ENCODE data around the gene CHST6. TPM values are rescaled to one million over a fixed set of nuclear protein-coding genes. Genes with fewer than 3 reads are reported as not detected.
A peak's percentile ranks its signal among the peaks of the same experiment; 100 is the strongest.
"Not testable (repeated sequence)": the region's sequence is repeated elsewhere in the genome, so short reads cannot be mapped to it uniquely, and the experiment has no call there.

CHST6 gene
- total RNA-seq, 1 donor from 2014 or later = 0.58 TPM

DNA sequence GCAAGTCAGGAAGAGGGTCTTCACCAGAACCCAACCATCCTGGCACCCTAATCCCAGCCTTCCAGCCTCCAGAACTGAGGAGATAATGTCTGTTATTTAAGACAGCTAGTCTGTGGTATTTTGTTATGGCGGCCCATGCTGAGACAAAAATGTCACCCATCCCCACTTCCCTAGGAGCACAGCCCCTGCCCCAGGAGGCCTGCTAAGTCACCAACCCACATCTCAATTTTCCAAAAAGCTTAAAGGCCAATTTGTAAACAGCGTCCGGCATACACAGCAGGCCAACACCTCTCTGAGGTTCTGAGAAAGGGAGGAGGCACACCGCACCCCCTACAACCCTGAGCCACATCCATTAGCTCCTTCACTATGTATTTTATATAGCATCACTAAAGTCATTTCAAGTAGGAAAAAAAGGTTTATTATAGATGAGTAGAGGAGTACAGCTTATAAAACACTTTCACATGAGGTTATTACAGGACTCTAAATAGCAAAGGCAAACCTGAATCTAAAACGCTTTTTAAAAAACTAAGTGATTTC is 37.7 kb downstream of the CHST6 start:
- no peak for ATAC-seq
- intact Hi-C loops (cut with DNase I) = no loop called here
- DNase-seq (ENCODE audit: low spot score) = no peak

DNA sequence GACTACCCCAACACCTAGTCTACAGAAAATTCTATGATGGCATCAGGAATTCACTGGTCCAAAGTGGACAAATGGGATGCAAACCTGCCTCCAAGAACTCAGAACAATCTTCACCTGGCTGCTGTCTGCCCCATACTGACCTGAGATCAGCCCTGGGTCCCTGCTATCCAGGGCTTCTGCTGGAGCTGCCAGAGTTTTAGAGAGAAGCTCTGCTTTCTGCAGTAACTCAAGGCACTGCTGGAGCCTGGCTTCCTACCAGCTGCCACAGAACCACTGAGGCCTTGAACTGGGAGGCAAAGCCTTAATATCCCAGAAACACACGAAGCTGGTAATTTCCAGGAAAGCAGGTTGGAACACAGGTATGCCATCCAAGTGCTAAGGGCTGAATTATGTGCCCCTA is 38.3 kb downstream of the CHST6 start:
- intact Hi-C loops (cut with DNase I) = no loop called here
- DNase-seq (ENCODE audit: low spot score) = no peak
- ATAC-seq = no peak

DNA sequence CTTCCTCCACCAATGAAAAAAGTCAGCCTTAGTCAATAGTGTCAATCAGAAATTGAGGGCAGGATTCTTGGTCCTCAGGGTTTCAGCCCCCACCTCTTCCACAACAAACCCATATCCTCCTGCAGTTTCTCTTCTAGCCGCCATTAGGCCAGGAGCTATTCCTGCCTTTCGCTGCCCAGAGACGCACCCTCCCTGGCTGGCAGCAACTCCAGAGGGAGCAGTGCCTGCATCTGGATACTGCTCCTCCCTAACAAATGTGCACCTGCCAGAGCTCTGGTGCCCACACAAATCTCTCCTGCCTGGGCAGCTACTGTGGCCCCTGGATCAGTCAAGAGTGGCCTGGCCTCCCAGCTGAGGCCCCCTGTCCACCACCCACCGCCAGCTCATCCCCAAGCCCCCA is 38.8 kb downstream of the CHST6 start:
- not testable (repeated sequence) for ATAC-seq; DNase-seq (ENCODE audit: low spot score)

DNA sequence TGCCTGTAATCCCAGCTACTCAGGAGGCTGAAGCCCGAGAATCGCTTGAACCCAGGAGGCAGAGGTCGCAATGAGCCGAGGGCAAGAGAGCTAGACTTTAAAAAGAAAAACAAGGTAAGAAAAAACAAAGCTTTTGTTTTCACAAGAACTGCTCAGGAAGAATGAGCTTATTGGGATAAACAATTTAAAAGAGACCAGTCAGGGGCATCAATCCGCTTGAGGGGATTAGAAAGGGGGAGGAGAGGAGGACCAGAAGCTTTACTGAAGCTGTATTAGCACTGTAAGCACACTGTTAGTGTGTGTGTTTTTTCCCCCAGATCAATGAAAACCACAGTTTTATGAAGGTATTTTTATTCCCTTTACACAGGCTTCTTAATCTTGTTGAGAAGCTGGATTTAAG is 39.6 kb downstream of the CHST6 start:
- DNase-seq (ENCODE audit: low spot score) = no peak
- intact Hi-C loops (cut with DNase I) = no loop called here
- no peak for ATAC-seq

More for the DNA sequence above, 38.8 kb downstream of the CHST6 start:
- intact Hi-C loops (cut with DNase I) = not testable (repeated sequence)

DNA sequence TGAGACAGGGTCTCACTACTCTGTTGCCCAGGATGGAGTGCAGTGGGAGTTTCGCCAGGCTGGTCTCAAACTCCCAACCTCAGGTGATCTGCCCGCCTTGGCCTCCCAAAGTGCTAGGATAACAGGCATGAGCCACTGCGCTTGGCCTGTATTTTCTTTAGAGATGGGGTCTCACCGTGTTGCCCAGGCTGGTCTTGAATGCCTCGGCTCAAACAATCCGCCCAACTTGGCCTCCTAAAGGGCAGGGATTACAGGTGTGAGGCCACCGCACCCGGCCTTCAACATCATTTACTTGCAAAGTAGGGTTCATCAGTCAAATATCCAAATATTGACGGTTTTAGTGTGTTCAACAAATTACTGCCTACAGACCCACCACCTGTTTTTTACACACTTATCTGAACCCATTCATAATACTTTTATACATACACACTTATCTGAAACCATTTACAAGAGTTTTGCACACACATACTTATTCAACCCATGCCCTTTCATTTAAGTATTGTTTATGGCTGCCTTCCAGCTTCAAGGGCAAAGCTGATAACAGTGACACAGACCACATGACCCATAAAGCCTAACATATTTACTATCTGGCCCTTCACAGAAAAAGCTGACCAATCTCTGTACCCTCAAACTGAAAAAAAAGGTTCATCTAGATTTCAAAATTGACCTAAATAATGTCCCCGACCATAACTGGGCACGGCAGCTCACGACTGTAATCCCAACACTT is 42.6 kb downstream of the CHST6 start:
- ATAC-seq (no peak), DNase-seq (ENCODE audit: low spot score) (no peak)
- intact Hi-C loops (cut with DNase I) = no loop called here

DNA sequence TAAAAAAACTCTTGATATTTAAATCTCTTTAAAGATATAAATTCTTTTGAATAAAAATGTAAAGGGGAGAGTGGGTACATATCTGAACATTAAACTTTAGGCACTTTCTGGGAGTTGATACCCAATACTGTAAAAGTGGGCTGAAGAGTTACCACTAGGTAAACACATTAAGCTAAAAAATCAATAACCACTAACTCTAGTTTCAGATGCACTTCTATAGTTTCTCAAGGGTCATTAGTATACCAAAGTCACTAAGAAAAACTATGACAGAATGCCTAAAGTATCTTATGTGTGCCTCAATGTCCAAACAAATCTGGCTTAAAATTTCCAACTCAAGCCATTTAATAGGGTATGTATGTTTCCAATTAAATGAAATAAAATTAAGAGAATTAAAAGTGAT is 48.8 kb downstream of the CHST6 start:
- intact Hi-C loops (cut with DNase I) = no loop called here
- ATAC-seq (no peak), DNase-seq (ENCODE audit: low spot score) (no peak)

DNA sequence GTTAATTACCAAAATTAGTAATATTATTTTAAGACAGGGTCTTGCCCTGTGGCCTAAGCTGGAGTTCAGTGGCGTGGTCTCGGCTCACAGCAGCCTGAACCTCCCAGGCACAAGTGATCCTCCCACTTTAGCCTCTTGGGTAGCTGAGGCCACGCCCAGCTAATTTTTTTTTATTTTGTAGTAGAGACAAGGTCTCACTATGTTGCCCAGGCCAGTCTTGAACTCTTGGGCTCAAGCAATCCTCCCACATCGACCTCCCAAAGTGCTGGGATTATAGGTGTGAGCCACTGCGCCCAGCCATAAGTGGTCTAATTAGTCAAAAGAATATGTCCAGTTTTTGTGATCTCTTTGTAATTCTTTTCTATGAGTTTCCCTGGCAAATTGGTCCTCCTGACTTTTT is 49.9 kb downstream of the CHST6 start:
- DNase-seq (ENCODE audit: low spot score) = no peak
- intact Hi-C loops (cut with DNase I) = no loop called here
- no peak for ATAC-seq

DNA sequence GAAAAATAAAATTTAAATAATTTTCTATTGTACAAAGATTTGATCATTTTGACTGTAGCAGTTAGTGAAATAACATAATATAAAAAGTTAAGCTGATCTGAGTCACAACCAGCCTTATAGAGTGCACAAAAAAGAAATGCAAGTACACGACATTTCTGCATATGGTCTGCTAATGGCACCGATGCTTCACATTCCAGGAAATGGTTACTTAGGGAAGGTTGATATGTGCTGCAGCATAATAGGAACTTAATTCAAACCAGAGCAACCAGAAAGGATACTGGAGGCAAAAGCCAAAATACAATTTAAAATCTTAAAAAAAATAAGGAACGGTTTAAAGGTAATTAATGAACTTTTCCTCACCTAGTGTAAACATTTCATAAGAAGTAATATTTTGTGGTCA is 51.9 kb downstream of the CHST6 start:
- DNase-seq (ENCODE audit: low spot score) (no peak), ATAC-seq (no peak)
- intact Hi-C loops (cut with DNase I) = no loop called here

DNA sequence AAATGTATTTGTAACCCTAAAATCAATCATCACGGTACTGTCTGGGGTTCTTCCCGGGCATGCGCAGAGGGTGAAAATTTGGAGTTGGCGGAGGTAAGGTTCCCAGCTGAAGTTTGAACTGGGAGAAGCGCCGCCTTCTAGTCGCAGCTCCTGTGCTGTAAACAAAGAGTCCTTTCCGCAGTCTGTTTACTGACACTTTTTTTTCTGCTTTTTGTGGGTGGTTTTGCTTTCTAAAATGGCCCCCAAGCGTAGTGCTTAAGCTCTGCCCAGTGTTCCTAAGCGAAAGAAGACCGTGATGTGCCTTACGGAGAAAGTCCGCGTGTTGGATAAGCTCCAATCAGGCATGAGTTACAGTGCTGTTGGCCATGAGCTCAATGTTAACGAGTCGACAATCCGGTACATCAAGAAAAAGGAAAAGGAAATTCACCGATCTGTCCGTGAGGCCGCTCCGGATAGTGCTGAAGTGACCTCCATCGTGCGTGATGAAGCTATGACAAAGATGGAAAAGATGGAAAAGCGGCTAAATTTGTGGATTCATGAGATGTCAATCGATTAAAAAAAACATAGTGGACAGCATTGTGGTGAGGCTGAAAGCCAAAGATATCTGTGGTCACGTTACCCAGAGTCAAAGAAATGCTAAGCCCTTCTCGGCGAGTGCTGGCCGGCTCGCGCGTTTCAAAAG is 61.4 kb downstream of the CHST6 start:
- intact Hi-C loops (cut with DNase I) = no loop called here
- DNase-seq (ENCODE audit: low spot score) (peak; percentile 74), ATAC-seq (peak; percentile 84)

DNA sequence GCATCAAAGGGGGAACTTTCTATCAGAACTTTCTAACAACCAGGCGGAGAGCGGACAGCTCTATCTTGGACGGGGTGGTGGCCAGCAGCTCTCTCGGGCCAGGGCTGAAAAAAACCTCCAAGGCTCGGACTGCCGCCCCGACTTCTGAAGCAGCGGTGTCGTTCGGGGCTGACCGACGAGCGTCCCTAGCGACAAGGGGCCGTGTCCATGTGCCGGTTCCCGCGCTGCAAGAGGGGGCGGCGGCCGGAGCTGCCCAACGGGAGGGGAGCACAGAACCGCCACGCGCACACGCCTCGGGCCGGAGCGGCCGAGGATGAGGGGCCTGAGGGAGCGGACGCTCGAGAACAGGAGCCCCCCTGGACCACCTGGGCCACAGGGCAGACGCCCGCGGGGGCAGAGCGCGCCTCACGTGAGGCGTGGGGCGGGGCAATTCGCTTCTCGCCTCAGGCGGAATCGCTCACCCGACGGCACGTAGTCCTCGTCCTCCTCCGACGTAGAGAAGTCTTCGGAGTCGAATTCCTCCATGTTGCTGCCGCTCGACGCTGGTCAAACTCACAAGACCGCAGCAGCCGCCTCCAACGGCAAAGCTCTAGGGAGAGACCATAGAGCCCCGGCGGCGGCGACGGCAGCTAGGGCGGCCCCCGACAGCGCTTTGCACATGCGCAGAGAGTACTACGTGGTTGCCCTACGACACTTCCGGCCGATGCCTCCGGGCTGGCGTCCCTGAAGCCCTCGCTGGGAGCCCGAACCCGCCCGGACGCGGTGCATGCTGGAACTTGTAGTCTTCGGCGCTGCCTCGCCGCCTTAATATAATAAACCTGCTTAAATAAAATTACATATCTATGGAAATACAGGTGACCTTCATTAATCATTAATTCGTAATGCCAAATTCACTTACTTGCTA is 62.2 kb downstream of the CHST6 start, which contains the start of gene CFDP1:
CFDP1 (minus strand) TSS at position 676 of the 904 bp plus-strand sequence; CDS start at position 525, 151 bp downstream.
- intact Hi-C loops (cut with DNase I) = no loop called here
- ATAC-seq (peak; percentile 99), DNase-seq (ENCODE audit: low spot score) (peak; percentile 98)

DNA sequence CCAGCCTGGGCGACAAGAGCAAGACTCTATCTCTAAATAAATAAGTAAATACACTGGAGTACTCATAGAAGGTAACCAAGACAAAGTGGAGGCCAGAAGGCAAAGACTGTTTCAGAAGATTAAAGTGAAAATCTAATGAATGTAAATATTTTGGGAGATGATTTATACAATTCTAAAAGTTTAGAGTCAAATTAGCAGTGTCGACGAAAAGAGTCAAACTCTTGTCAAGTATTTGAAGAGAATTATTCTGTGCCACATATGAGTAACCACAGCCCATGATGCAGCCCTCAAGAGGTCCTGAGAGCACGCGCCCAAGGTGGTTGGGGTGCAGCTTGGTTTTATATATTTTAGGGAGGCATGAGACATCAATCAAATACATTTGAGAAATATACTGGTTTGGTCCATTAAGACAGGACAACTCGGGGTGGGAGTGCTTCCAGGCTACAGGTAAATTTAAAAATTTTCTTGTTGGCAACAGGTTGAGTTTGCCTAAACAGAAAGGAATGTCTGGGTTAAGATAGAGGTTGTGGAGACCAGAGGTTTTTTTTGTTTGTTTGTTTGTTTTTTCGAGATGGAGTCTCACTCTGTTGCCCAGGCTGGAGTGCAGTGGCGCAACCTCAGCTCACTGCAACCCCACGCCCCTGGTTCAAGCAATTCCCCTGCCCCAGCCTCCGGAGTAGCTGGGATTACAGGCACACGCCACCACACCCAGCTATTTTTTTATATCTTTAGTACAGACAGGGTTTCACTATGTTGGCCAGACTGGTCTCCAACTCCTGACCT is 65.4 kb downstream of the CHST6 start:
- DNase-seq (ENCODE audit: low spot score) (no peak), ATAC-seq (no peak)
- intact Hi-C loops (cut with DNase I) = no loop called here

DNA sequence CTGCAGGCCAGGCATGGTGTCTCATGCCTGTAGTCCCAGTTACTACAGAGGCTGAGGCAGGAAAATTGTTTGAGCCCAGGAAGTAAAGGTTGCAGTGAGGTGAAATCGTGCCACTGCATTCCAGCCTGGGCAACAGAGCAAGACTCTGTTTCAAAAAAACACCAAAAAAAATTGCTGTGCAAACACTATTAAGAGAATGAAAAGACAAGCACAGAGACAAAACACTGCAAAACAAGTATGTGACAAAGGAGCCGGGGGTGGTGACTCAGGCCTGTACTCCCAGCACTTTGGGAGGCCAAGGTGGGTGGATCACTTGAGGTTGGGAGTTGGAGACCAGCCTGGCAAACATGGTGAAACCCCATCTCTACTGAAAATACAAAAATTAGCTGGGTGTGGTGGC is 68.7 kb downstream of the CHST6 start:
- ATAC-seq; intact Hi-C loops (cut with DNase I): not testable (repeated sequence)

DNA sequence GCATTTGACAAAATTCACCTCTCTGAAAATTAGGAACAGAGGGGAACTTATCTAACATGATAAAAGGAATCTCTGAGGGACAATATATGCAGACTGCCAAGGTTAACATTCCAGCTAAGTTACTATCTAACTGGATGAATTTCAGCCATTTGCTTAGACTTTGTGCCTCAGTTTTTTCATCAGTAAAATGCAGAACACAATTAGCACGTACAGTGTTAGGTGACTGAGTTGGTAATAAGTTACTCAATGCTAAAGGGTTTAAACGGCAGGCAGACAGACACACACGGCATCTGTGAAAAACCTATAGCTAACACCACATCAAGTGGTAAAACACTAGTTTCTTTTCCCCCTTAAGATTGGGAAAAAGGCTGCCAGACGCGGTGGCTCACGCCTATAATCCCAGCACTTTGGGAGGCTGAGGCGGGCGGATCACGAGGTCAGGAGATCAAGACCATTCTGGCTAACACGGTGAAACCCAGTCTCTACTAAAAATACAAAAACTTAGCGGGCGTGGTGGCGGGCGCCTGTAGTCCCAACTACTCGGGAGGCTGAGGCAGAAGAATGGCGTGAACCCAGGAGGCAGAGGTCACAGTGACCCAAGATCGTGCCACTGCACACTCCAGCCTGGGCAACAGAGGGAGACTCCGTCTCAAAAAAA is 71.0 kb downstream of the CHST6 start:
- DNase-seq (ENCODE audit: low spot score); intact Hi-C loops (cut with DNase I); ATAC-seq: not testable (repeated sequence)

More for the DNA sequence above, 68.7 kb downstream of the CHST6 start:
- not testable (repeated sequence) for DNase-seq (ENCODE audit: low spot score)

DNA sequence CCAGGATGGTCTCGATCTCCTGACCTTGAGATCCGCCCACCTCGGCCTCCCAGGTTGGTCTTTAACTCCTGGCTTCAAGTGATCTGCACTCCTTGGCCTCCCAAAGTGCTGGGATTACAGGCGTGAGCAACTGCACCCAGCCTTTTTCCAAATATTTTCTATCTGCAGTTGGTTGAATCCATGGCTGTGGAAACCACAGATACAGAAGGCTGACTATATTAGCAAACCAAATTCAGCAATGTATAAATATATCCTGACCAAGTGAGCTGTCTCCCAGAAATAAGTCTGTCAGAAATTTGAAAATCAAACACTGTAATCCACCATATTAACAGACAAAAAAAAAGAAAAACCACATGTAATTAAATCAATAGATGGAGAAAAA is 71.5 kb downstream of the CHST6 start:
- no peak for ATAC-seq
- no peak for DNase-seq (ENCODE audit: low spot score)
- intact Hi-C loops (cut with DNase I) = no loop called here

Measured in sciatic nerve (tissue), 2 donors.